IgD-negative memory B cell (primary cell): ENCODE data around the gene CLEC16A. TPM values are rescaled to one million over a fixed set of nuclear protein-coding genes. Genes with fewer than 3 reads are reported as not detected.
"Not testable (repeated sequence)": the region's sequence is repeated elsewhere in the genome, so short reads cannot be mapped to it uniquely, and the experiment has no call there.

Source experiments
- H3K27ac Mint-ChIP-seq, 3 donors: one replicate each; pipeline ENCODE4 v1.8.0; 2020 to 2022; ENCODE audit warnings: mild to moderate bottlenecking in 3 of 3, mixed read lengths in 3 of 3, moderate library complexity in 1 of 3
- H3K27me3 Mint-ChIP-seq: one replicate; pipeline ENCODE4 v1.8.0; 2021; ENCODE audit warnings: mixed read lengths
- H3K36me3 Mint-ChIP-seq: one replicate; pipeline ENCODE4 v1.8.0; 2020; ENCODE audit warnings: mild to moderate bottlenecking, mixed read lengths
- H3K4me1 Mint-ChIP-seq, 3 donors: one replicate each; pipeline ENCODE4 v1.8.0; 2020 to 2022; ENCODE audit warnings: mixed read lengths in 3 of 3, mild to moderate bottlenecking in 1 of 3
- H3K4me3 Mint-ChIP-seq, 4 donors: one replicate each; pipeline ENCODE4 v1.8.0; 2020 to 2022; ENCODE audit warnings: mild to moderate bottlenecking in 4 of 4, mixed read lengths in 4 of 4, moderate library complexity in 3 of 4
- H3K9me3 Mint-ChIP-seq, 3 donors: one replicate each; pipeline ENCODE4 v1.8.0; 2020 to 2021; ENCODE audit warnings: mixed read lengths in 3 of 3, mild to moderate bottlenecking in 1 of 3
- polyA plus RNA-seq: library from polyadenylated mRNA; unstranded; fragments of 300-500 nt; fragmentation: Illumina TruSeq; gene quantifications from one replicate; pipeline ENCODE4 v1.2.3, GENCODE V29; 2021

Gene CLEC16A
- polyA plus RNA-seq, 1 donor from 2014 or later: 21.1 TPM

- Mint-ChIP-seq H3K4me3 (no peak overlapping the region), H3K36me3 (peaks cover 12% of the 10 kb centered on the region), H3K27ac (peak overlapping the region in 2 of 3 donors; percentile 15 to 47), H3K27me3 (no peaks in the 10 kb centered on the region), H3K4me1 (peaks cover 14 to 25% (median 25%) of the 10 kb centered on the region in 3 donors), H3K9me3 (no peaks in the 10 kb centered on the region)
Observed at GRCh38 chr16:10920726-10921427, 23.5 kb upstream of the CLEC16A start.

DNA sequence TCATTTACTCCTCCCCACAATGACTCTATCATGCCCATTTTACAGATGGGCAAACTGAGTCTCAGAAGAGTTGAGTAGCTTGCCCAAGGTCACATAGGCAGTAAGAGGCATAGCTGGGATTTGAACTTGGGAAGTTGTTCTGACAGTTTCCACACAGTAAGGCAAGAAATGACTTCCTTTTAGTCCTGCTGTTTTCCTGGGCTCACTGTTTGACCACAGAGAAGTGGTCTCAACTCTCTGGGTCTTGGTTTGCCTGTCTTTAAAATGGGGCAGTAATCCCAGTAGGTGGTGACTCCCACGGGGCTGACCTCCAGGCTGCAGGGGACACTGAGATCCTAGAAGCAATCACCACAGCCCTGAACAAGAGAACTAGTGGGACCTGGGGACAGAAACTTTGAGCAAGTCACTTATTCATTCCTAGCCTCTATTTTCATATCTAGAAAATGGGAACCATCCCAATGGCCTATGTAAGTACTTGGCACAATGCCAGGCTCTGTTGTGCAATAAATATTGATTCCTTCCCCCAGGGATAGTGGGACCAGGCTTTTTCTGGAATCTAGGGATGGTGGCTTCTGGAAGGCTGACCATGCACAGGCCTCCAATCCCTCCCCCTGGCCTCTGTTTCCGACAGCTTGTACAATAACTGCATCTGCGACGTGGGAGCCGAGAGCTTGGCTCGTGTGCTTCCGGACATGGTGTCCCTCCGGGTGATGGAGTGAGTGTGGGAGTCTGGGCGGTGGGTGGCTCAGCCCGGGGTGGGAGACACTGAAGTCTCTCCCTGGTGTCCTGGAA, 22.6 kb upstream of the CLEC16A start:
- Mint-ChIP-seq H3K4me1 (peaks cover 10 to 20% (median 19%) of the 10 kb centered on the region in 3 donors), H3K4me3 (no peak overlapping the region), H3K9me3 (no peaks in the 10 kb centered on the region), H3K27ac (peak overlapping the region in 2 of 3 donors; percentile 15 to 47), H3K27me3 (no peaks in the 10 kb centered on the region), H3K36me3 (peaks cover 10% of the 10 kb centered on the region)

DNA sequence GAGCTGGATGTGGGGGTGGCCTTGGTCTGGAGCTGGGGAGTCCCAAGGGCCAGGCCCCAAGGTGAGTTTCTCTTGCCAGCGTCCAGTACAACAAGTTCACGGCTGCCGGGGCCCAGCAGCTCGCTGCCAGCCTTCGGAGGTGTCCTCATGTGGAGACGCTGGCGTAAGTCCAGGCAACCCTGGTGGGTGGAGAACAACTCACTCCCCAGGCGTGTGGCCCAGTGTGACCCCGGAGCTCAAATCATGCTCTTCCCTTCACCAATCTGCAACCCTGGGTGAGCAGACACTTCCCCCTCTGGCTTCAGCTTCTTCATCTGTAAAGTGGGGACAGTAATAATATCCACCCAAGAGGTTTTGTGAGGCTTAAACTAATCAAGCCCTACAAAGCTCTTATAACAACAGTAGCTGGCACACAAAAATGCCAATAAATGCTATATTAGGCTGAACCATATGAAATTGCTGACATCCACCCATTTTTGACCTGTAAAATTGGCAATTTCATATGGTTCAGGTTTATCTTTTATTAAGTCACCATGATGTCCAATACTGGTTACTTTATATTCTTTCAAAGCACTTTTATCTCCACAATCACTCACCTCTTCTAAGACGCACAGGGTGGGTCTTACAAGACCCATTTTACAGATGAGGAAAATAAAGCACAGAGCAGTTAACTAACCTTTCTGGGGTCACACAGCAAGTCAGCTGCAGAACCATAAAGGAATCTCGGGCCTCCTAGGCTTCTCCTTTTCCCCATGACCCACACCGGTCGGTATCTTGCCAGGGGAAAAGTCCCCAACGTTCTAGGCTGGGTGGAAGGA, 21.8 kb upstream of the CLEC16A start:
- H3K4me3 Mint-ChIP-seq: no peak overlapping the region

GRCh38 chr16:10923146-10923649, 21.2 kb upstream of the CLEC16A start:
- Mint-ChIP-seq H3K36me3 (peaks cover 7% of the 10 kb centered on the region), H3K4me3 (no peak overlapping the region), H3K9me3 (no peaks in the 10 kb centered on the region), H3K27ac (peak overlapping the region in 2 of 3 donors; percentile 71 to 91), H3K27me3 (no peaks in the 10 kb centered on the region), H3K4me1 (peaks cover 8 to 17% (median 16%) of the 10 kb centered on the region in 3 donors)

More for the DNA sequence above, 21.8 kb upstream of the CLEC16A start:
- peak overlapping the region in 2 of 3 donors; percentile 4 to 15 for H3K27ac Mint-ChIP-seq
- no peaks in the 10 kb centered on the region for H3K27me3 Mint-ChIP-seq
- no peaks in the 10 kb centered on the region for H3K9me3 Mint-ChIP-seq
- peaks cover 7% of the 10 kb centered on the region for H3K36me3 Mint-ChIP-seq
- peaks cover 8 to 21% (median 15%) of the 10 kb centered on the region in 3 donors for H3K4me1 Mint-ChIP-seq

DNA sequence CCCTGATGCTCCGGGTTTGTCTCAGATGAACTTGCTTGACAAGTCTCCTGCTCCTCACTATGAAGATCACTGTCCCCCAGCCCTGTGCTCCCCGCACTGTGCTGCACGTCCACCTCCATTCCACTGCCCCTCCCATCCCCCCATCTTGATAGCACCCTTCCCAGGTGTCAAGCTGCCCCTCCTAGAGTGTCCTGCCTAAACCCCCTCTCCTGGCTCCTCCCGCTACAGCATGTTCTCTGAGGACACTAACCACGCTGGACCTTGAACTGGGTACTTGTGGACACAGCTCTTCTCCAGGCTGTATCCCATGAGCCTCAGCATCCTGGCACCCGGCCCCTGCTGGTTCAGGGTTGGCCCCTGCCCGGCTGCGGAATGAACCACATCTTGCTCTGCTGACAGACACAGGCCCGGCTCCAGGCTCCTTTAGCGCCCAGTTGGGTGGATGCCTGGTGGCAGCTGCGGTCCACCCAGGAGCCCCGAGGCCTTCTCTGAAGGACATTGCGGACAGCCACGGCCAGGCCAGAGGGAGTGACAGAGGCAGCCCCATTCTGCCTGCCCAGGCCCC, 20.6 kb upstream of the CLEC16A start:
- no peaks in the 10 kb centered on the region for H3K9me3 Mint-ChIP-seq
- H3K4me3 Mint-ChIP-seq: peak overlapping the region in 1 of 4 donors; percentile 37
- H3K27me3 Mint-ChIP-seq: no peaks in the 10 kb centered on the region
- H3K36me3 Mint-ChIP-seq: peaks cover 5% of the 10 kb centered on the region
- H3K27ac Mint-ChIP-seq: peak overlapping the region; percentile 23 to 91 (median 71)
- H3K4me1 Mint-ChIP-seq: peaks cover 7 to 13% (median 11%) of the 10 kb centered on the region in 3 donors

- H3K9me3 Mint-ChIP-seq, H3K27me3 Mint-ChIP-seq, H3K4me3 Mint-ChIP-seq, H3K36me3 Mint-ChIP-seq: not testable (repeated sequence)
- H3K4me1 Mint-ChIP-seq: peaks cover 10 to 14% (median 10%) of the 10 kb centered on the region in 3 donors
- H3K27ac Mint-ChIP-seq: peak overlapping the region; percentile 14 to 67 (median 17)
Observed at GRCh38 chr16:10925285-10925684, 19.1 kb upstream of the CLEC16A start.

DNA sequence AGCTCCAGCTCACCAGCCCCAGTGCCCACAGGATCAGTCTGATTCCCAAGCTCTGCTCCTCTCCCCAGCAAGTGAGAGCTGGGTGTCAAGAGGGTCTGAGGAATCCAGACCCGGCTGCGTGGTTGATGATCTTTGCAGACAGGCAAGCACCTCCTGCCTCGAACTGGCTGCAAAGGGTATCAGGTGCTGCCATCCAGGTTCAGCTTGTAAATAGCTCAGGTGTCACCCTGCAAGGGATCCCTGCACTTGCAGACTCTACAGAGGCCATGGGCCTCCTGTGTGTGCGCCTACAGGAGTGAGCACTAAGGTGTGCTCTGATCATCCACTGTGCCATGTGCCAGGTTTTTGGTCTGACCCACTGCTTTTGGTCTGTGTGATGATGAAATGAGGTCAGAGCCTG, 18.3 kb upstream of the CLEC16A start:
- Mint-ChIP-seq H3K9me3 (no peaks in the 10 kb centered on the region), H3K27me3 (no peaks in the 10 kb centered on the region), H3K27ac (peak overlapping the region in 1 of 3 donors; percentile 12), H3K4me3 (no peak overlapping the region), H3K36me3 (peaks cover 3% of the 10 kb centered on the region), H3K4me1 (peaks cover 15 to 18% (median 16%) of the 10 kb centered on the region in 3 donors)

DNA sequence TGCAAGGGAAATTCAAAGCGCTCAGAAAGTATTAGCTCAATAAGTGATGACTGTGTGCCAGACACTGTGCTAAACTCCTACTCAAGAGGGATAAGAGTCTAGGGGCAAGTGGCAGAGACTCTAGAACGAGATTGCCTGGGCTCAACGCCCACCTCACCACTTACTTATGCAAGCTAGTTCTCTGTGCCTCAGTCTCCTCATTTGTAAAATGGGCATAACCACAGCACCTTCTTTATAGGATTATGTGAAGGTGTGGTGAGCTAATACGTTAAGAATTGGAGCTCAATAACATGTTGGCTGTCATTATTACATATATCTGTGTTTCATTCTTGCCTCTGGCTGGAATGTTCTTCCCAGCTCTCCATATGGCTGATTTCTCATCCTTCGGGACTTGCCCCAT, 17.5 kb upstream of the CLEC16A start:
- Mint-ChIP-seq H3K27ac (peak overlapping the region; percentile 27 to 84 (median 82)), H3K4me3 (peak overlapping the region in 1 of 4 donors; percentile 7)

GRCh38 chr16:10927497-10928112, 16.8 kb upstream of the CLEC16A start:
- Mint-ChIP-seq H3K36me3 (peaks cover 3% of the 10 kb centered on the region), H3K9me3 (no peaks in the 10 kb centered on the region), H3K27ac (peak overlapping the region in 2 of 3 donors; percentile 82 to 84), H3K4me1 (peaks cover 20 to 25% (median 22%) of the 10 kb centered on the region in 3 donors), H3K27me3 (no peaks in the 10 kb centered on the region), H3K4me3 (peak overlapping the region in 1 of 4 donors; percentile 7)

More for the DNA sequence above, 17.5 kb upstream of the CLEC16A start:
- Mint-ChIP-seq H3K4me1 (peaks cover 20 to 22% (median 21%) of the 10 kb centered on the region in 3 donors), H3K9me3 (no peaks in the 10 kb centered on the region), H3K27me3 (no peaks in the 10 kb centered on the region), H3K36me3 (peaks cover 3% of the 10 kb centered on the region)

DNA sequence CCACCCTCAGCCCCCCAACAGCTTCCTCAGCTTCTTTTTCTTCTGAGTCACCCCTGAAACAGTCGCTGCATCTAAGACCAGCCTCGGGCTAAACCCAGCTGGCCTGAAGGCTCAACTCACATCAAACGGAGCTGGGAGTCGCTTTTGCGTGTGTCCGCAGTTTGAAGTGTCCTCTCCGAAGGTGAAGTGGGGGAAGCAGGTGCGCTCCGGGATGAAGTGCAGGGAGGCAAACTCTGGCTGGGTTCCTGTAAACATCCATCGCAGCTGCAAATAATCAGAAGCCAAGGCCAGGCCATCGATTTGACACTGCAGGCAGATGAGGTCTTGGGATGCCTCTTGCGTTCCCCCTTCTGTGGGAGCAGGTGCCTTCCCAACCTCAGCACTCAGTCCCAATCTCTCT, 15.3 kb upstream of the CLEC16A start:
- H3K27me3 Mint-ChIP-seq, H3K36me3 Mint-ChIP-seq, H3K9me3 Mint-ChIP-seq: not testable (repeated sequence)
- peak overlapping the region; percentile 73 to 86 (median 82) for H3K27ac Mint-ChIP-seq
- peak overlapping the region in 3 of 4 donors; percentile 28 to 59 (median 41) for H3K4me3 Mint-ChIP-seq
- H3K4me1 Mint-ChIP-seq: peaks cover 22 to 27% (median 26%) of the 10 kb centered on the region in 3 donors

- Mint-ChIP-seq H3K4me3 (peak overlapping the region in 3 of 4 donors; percentile 1 to 63 (median 39)), H3K4me1 (peaks cover 24 to 34% (median 34%) of the 10 kb centered on the region in 3 donors), H3K9me3 (no peaks in the 10 kb centered on the region), H3K27ac (peak overlapping the region; percentile 82 to 94 (median 91)), H3K27me3 (no peaks in the 10 kb centered on the region), H3K36me3 (peaks cover 5% of the 10 kb centered on the region)
Observed at GRCh38 chr16:10929853-10930754, 14.3 kb upstream of the CLEC16A start.

GRCh38 chr16:10930755-10931093, 13.6 kb upstream of the CLEC16A start:
- H3K36me3 Mint-ChIP-seq: peaks cover 5% of the 10 kb centered on the region
- H3K9me3 Mint-ChIP-seq: no peaks in the 10 kb centered on the region
- H3K27ac Mint-ChIP-seq: peak overlapping the region; percentile 82 to 94 (median 91)
- peaks cover 28 to 38% (median 36%) of the 10 kb centered on the region in 3 donors for H3K4me1 Mint-ChIP-seq
- peak overlapping the region in 2 of 4 donors; percentile 8 to 63 for H3K4me3 Mint-ChIP-seq
- no peaks in the 10 kb centered on the region for H3K27me3 Mint-ChIP-seq

DNA sequence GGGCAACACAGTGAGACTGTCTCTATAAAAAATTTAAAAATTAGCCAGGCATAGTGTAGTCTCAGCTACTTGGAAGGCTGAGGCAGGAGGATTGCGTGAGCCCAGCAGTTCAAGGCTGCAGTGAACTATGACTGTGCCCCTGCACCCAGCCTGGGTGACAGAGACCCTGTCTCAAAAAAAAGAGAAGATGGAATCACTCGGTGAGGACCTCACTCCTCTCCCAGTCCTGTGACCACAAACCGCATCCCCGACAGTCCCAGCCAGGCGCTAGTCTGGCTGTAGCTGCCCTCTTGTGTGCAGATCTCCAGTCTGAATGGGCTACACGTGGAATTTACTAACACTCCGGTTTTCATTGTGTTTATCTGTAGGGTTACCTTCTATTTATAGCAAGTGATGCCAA, 13.2 kb upstream of the CLEC16A start:
- no peaks in the 10 kb centered on the region for H3K9me3 Mint-ChIP-seq
- H3K27me3 Mint-ChIP-seq: no peaks in the 10 kb centered on the region
- peak overlapping the region in 2 of 4 donors; percentile 63 to 73 for H3K4me3 Mint-ChIP-seq
- H3K36me3 Mint-ChIP-seq: peaks cover 5% of the 10 kb centered on the region
- peaks cover 31 to 39% (median 37%) of the 10 kb centered on the region in 3 donors for H3K4me1 Mint-ChIP-seq
- peak overlapping the region; percentile 82 to 94 (median 91) for H3K27ac Mint-ChIP-seq
